K562 (cell line): Measurements from ENCODE around the gene LAMA5. TPM values are rescaled to one million over a fixed set of nuclear protein-coding genes. Genes with fewer than 3 reads are reported as not detected.
A peak's percentile ranks its signal among the peaks of the same experiment; 100 is the strongest.

Source experiments
- ARHGAP35 ChIP-seq: fragments of 450-650 bp; IDR thresholded peaks from 2 replicates; pipeline ENCODE4 v1.6.1; 2018; ENCODE audit not compliant: partially characterized antibody
- ARID3B ChIP-seq: fragments of 250-450 bp; sonication (Bioruptor Pico); IDR thresholded peaks from 2 replicates; pipeline ENCODE4 v1.4.0; 2020; ENCODE audit warnings: borderline replicate concordance
- BCL6 ChIP-seq: fragments of 250-450 bp; sonication (Bioruptor Pico); IDR thresholded peaks from 2 replicates; pipeline ENCODE4 v1.4.0; 2020
- ESRRA ChIP-seq: fragments of 450-650 bp; IDR thresholded peaks from 2 replicates; pipeline ENCODE4 v1.6.1; 2014; ENCODE audit warnings: low read depth, mild to moderate bottlenecking, moderate library complexity, borderline replicate concordance
- GTF2A2 ChIP-seq: IDR thresholded peaks from 2 replicates; pipeline ENCODE4 v1.6.1; 2016; ENCODE audit warnings: mild to moderate bottlenecking, missing genetic modification characterization, missing compliant biosample characterization
- PHF8 ChIP-seq: fragments of 200-600 bp; sonication (generic); IDR thresholded peaks from 2 replicates; pipeline ENCODE4 v1.6.1; 2012; ENCODE audit warnings: mixed run types, mild to moderate bottlenecking, inconsistent platforms, low read length, moderate library complexity, borderline replicate concordance
- RAD51 ChIP-seq: fragments of 450-650 bp; IDR thresholded peaks from 2 replicates; pipeline ENCODE4 v1.7.1; 2016; ENCODE audit warnings: low read depth, mild to moderate bottlenecking, borderline replicate concordance
- RBM39 ChIP-seq: fragments of 200-400 bp; formaldehyde crosslinking; optimal IDR thresholded peaks from 2 replicates; pipeline ENCODE3; 2018; ENCODE audit warnings: low read depth, low read length
- SAP30 ChIP-seq: fragments of 200-600 bp; sonication (generic); IDR thresholded peaks from 2 replicates; pipeline ENCODE4 v1.6.1; 2012; ENCODE audit warnings: borderline replicate concordance, low read depth, mild to moderate bottlenecking, moderate library complexity, low read length, control low read depth, inconsistent platforms; ENCODE audit not compliant: insufficient read depth, poor library complexity, severe bottlenecking
- SRSF1 ChIP-seq: fragments of 200-400 bp; formaldehyde crosslinking; IDR thresholded peaks from 2 replicates; pipeline ENCODE4 v1.6.1; 2017; ENCODE audit warnings: mild to moderate bottlenecking, low read depth, low read length, moderate library complexity
- STAT5B ChIP-seq: fragments of 250-450 bp; sonication (Bioruptor Pico); IDR thresholded peaks from 2 replicates; pipeline ENCODE4 v1.8.0; 2021; ENCODE audit warnings: mild to moderate bottlenecking, inconsistent platforms
- TOE1 ChIP-seq, 2 experiments: fragments of 450-650 bp in 1 of 2; sonication (generic) in 1 of 2; formaldehyde crosslinking in 1 of 2; IDR thresholded peaks; 2 replicates each; pipeline versions ENCODE4 v1.7.1 to v1.8.0; 2016 to 2022; ENCODE audit warnings: borderline replicate concordance in 2 of 2, mild to moderate bottlenecking in 2 of 2, antibody characterized with exemption in 1 of 2, inconsistent platforms in 1 of 2, low read depth in 1 of 2, missing genetic modification reagents in 1 of 2, moderate library complexity in 1 of 2
- ZNF12 ChIP-seq: sonication (generic); formaldehyde crosslinking; IDR thresholded peaks from 2 replicates; pipeline ENCODE4 v1.4.0; 2020; ENCODE audit warnings: mild to moderate bottlenecking, missing genetic modification reagents
- ZNF766 ChIP-seq: fragments of 200-800 bp; sonication (Bioruptor generic); conservative IDR thresholded peaks from 2 replicates; pipeline ENCODE4 v1.6.1; 2016; ENCODE audit warnings: missing genetic modification characterization, missing compliant biosample characterization
- polyA plus RNA-seq, 8 experiments: library from polyadenylated mRNA; depleted of rRNA in 4 of 8; stranded (reverse) in 5 of 8; unstranded in 3 of 8; fragments of >200 nt; fragmentation: Nextera tagmentation in 2 of 8; fragmentation: Illumina TruSeq in 1 of 8; extraction: Ambion mirVana in 2 of 8; extraction: Trizol in 1 of 8; gene quantifications; 2 replicates each; pipeline versions ENCODE4 v1.2.1 to v1.2.3, GENCODE V29; 2011 to 2014; ENCODE audit warnings: inconsistent platforms in 1 of 8, missing spikeins in 1 of 8
- total RNA-seq, 7 experiments: library from RNA; depleted of rRNA in 6 of 7; stranded (reverse); fragments of >200 nt in 6 of 7; fragmentation: Illumina TruSeq in 2 of 7; extraction: Trizol in 2 of 7; gene quantifications; 2 replicates each; pipeline versions ENCODE4 v1.2.1 to v1.2.3, GENCODE V29; 2011 to 2021; ENCODE audit warnings: low replicate concordance in 1 of 7

LAMA5 gene
- total and polyA plus RNA-seq, 9 of the 15 experiments (the other 6 are each of a cell fraction or from before 2014, with no cell fraction given) = 0.31 to 101 (median 7.8) TPM

GRCh38 chr20:62406635-62407176 is 39.6 kb upstream of the LAMA5 start (continued):
- TF ChIP-seq SRSF1 (no peak), ARHGAP35 (no peak), RBM39 (no peak), ARID3B (CRISPR knock-in tag) (no peak), RAD51 (0 out of 2 replicates have a peak, but pooled peaks have one; percentile 25), GTF2A2 (no peak), ZNF766 (no peak), ESRRA (peak; percentile 36; the same call in 1 of the 2 replicates), BCL6 (CRISPR knock-in tag) (no peak), STAT5B (CRISPR knock-in tag) (no peak), TOE1 (IDR thresholded peaks at IDR 0.05; ENCODE audit: borderline replicate concordance) (no peak), TOE1 (CRISPR knock-in tag; IDR thresholded peaks at IDR 0.05; ENCODE audit: borderline replicate concordance, low read depth) (no peak), ZNF12 (CRISPR knock-in tag) (no peak), SAP30 (peak; percentile 46), PHF8 (peak; percentile 47; the same call in 1 of the 2 replicates)
